Measurements from ENCODE around the gene GRN.

DNA sequence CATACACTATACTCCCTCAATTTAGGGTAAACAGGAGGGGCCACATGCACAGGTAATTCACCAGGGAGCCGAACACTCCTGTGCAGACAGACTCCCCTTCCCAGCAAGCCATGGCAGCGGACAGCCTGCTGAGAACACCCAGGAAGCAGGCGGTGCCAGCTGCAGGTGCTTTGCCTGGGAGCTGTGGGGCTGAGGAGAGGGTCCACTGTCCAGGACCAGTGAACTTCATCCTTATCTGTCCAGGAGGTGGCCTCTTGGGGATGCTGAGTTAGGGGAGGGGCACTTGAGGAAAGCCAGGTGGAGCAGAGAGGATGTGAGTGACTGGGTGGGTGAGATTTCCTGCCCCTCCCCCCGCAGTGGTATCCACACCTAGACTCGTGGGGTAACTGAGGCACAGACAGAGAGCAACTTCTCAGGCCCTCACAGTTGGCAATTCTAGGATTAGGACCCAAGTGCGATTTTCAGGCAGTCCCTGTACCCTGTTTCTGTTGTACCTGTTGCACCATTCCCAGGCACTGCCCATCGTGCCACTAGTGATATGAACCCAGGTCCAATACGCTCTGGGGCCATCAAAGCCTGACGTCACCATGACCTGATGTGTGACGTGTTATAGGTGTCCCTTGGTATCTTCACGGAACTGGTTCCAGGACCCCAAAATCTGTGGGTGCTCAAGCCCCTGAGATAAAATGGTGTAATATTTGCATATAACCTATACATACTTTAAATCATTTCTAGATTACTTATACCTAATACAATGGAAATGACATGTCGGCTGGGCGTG lies 1.2 kb downstream of the GRN start:
- TF ChIP-seq YY1 (IDR thresholded peaks at IDR 0.05; ENCODE audit: low read depth) (no peak), EGR1 (IDR thresholded peaks at IDR 0.05) (no peak), RAD21 (IDR thresholded peaks at IDR 0.05; ENCODE audit: low read depth) (no peak), FOXM1 (IDR thresholded peaks at IDR 0.05; ENCODE audit: borderline replicate concordance, low read depth) (no peak)
